ENCODE results near the gene VWA3A. TPM values are rescaled to one million over a fixed set of nuclear protein-coding genes. Genes with fewer than 3 reads are reported as not detected.

The VWA3A gene
- total and polyA plus RNA-seq, 2 donors (not counting 3 experiments of a cell fraction or from before 2014, with no cell fraction given), result 0.12 to 0.84 TPM

GRCh38 chr16:22130528-22130927, 38.2 kb downstream of the VWA3A start:
- POLR2A ChIA-PET, result no interaction called here
- TF ChIP-seq EZH2 (IDR thresholded peaks at IDR 0.05; ENCODE audit: borderline replicate concordance, low read depth, low read length, severe bottlenecking) (no peak), MYC (IDR thresholded peaks at IDR 0.05; ENCODE audit: low read depth, low read length) (no peak)
- CTCF ChIA-PET, result interaction anchor here (0.8 kb wide), 1 partner anchor 53 kb away, joined by 3 read pairs; no protein-coding TSS in a partner anchor
- no TSS peak for BruUV-seq (replicated peaks)
- dilution Hi-C loops (cut with MboI; ENCODE audit: extremely low pct_ligation_motif_present, low sequenced_read_pairs), result no loop called here
- Histone ChIP-seq H3K27ac (ENCODE audit: insufficient read depth, low read depth, low read length) (no peak overlapping the region), H3K27me3 (ENCODE audit: control insufficient read depth in 2 of 2, insufficient read depth in 2 of 2, low read length in 2 of 2) (peaks cover 0 to 3% of the 10 kb centered on the region in 2 experiments), H3K79me2 (ENCODE audit: control insufficient read depth, insufficient read depth, low read length) (no peaks in the 10 kb centered on the region), H3K9me3 (replicated peaks; ENCODE audit: control insufficient read depth, insufficient read depth, low read length) (no peaks in the 10 kb centered on the region), H3K4me2 (ENCODE audit: insufficient read depth, low read length) (no peak overlapping the region), H3K4me1 (ENCODE audit: control insufficient read depth, extremely low read depth, insufficient read depth, low read length) (no peaks in the 10 kb centered on the region), H3K9ac (replicated peaks; ENCODE audit: extremely low read depth, insufficient read depth, low read length) (no peak overlapping the region), H3K9me1 (replicated peaks; ENCODE audit: control insufficient read depth, extremely low read depth, insufficient read depth, low read length) (no peaks in the 10 kb centered on the region), H3K36me3 (ENCODE audit: control insufficient read depth in 2 of 2, extremely low read depth in 1 of 2, insufficient read depth in 2 of 2, low read length in 2 of 2) (no peaks in the 10 kb centered on the region), H4K20me1 (replicated peaks; ENCODE audit: control insufficient read depth, extremely low read depth, insufficient read depth, low read length) (no peaks in the 10 kb centered on the region), H2AFZ (ENCODE audit: low read depth, low read length) (no peak overlapping the region), H3K4me3 (replicated peaks in 1 of 3; ENCODE audit: insufficient read depth in 1 of 3, low read depth in 1 of 3, low read length in 3 of 3) (no peak overlapping the region)
- DNase-seq (ENCODE audit: low read depth, low spot score) (no peak), FAIRE-seq (no peak)
- intact Hi-C loops (cut with micrococcal nuclease), result no loop called here

GRCh38 chr16:22132801-22133200, 40.5 kb downstream of the VWA3A start:
- ChIA-PET CTCF (interaction anchor here (2.2 kb wide), 1 partner anchor 9 kb away, joined by 12 read pairs; no protein-coding TSS in a partner anchor), POLR2A (no interaction called here)
- intact Hi-C loops (cut with micrococcal nuclease) (no loop called here), dilution Hi-C loops (cut with MboI; ENCODE audit: extremely low pct_ligation_motif_present, low sequenced_read_pairs) (no loop called here)
- no TSS peak for BruUV-seq (replicated peaks)
- no peak for TF ChIP-seq CTCF (IDR thresholded peaks at IDR 0.05; ENCODE audit: extremely low read depth in 1 of 2, insufficient read depth in 1 of 2, low read depth in 1 of 2, low read length in 2 of 2)
- TF ChIP-seq GATA2 (IDR thresholded peaks at IDR 0.05; ENCODE audit: insufficient read depth, insufficient read length, low read depth, low read length), result no peak
- no peak for TF ChIP-seq FOS (IDR thresholded peaks at IDR 0.05; ENCODE audit: borderline replicate concordance, insufficient read depth, low read length)
- no peak for TF ChIP-seq POLR2AphosphoS5 (IDR thresholded peaks at IDR 0.05; ENCODE audit: insufficient read depth, low read depth, low read length)
- TF ChIP-seq MAX (IDR thresholded peaks at IDR 0.05; ENCODE audit: insufficient read depth, insufficient read length), result no peak
- TF ChIP-seq EZH2 (IDR thresholded peaks at IDR 0.05; ENCODE audit: borderline replicate concordance, low read depth, low read length, severe bottlenecking), result no peak
- TF ChIP-seq POLR2A (IDR thresholded peaks at IDR 0.05; ENCODE audit: low read depth, low read length), result no peak
- no peak for TF ChIP-seq JUN (IDR thresholded peaks at IDR 0.05; ENCODE audit: borderline replicate concordance, insufficient read depth, insufficient read length, low read depth)
- no peak for TF ChIP-seq MYC (IDR thresholded peaks at IDR 0.05; ENCODE audit: low read depth, low read length)
- Histone ChIP-seq H3K4me2 (ENCODE audit: insufficient read depth, low read length) (no peak overlapping the region), H3K4me1 (ENCODE audit: control insufficient read depth, extremely low read depth, insufficient read depth, low read length) (no peaks in the 10 kb centered on the region), H3K79me2 (ENCODE audit: control insufficient read depth, insufficient read depth, low read length) (no peaks in the 10 kb centered on the region), H3K27me3 (ENCODE audit: control insufficient read depth in 2 of 2, insufficient read depth in 2 of 2, low read length in 2 of 2) (peaks cover under 1 to 2% of the 10 kb centered on the region in 2 experiments), H3K9me3 (replicated peaks; ENCODE audit: control insufficient read depth, insufficient read depth, low read length) (no peaks in the 10 kb centered on the region), H2AFZ (ENCODE audit: low read depth, low read length) (no peak overlapping the region), H4K20me1 (replicated peaks; ENCODE audit: control insufficient read depth, extremely low read depth, insufficient read depth, low read length) (no peaks in the 10 kb centered on the region), H3K9me1 (replicated peaks; ENCODE audit: control insufficient read depth, extremely low read depth, insufficient read depth, low read length) (no peaks in the 10 kb centered on the region), H3K4me3 (replicated peaks in 1 of 3; ENCODE audit: insufficient read depth in 1 of 3, low read depth in 1 of 3, low read length in 3 of 3) (no peak overlapping the region), H3K27ac (ENCODE audit: insufficient read depth, low read depth, low read length) (no peak overlapping the region), H3K9ac (replicated peaks; ENCODE audit: extremely low read depth, insufficient read depth, low read length) (no peak overlapping the region), H3K36me3 (ENCODE audit: control insufficient read depth in 2 of 2, extremely low read depth in 1 of 2, insufficient read depth in 2 of 2, low read length in 2 of 2) (no peaks in the 10 kb centered on the region)
- DNase-seq (ENCODE audit: low read depth, low spot score) (no peak), FAIRE-seq (no peak)

Measured in endothelial cell of umbilical vein (primary cell).